Choroid plexus epithelial cell (primary cell): ENCODE measurements around the gene MEA1.

Source experiments
- DNase-seq: peaks from one replicate; pipeline ENCODE4 v3.0.0-alpha.2; 2010; ENCODE audit warnings: low read depth
- H3K4me3 ChIP-seq: 2 replicates; pipeline ENCODE4 v1.5.1; 2011; ENCODE audit warnings: low read depth, mild to moderate bottlenecking, control low read depth, low read length, moderate library complexity
- TF ChIP-seq, protein P1 (sequence below): conservative IDR thresholded peaks from 2 replicates; pipeline ENCODE4 v1.5.1; 2011; ENCODE audit warnings: low read depth, mild to moderate bottlenecking, control low read depth, inconsistent platforms, low read length, moderate library complexity

Gene MEA1

DNA sequence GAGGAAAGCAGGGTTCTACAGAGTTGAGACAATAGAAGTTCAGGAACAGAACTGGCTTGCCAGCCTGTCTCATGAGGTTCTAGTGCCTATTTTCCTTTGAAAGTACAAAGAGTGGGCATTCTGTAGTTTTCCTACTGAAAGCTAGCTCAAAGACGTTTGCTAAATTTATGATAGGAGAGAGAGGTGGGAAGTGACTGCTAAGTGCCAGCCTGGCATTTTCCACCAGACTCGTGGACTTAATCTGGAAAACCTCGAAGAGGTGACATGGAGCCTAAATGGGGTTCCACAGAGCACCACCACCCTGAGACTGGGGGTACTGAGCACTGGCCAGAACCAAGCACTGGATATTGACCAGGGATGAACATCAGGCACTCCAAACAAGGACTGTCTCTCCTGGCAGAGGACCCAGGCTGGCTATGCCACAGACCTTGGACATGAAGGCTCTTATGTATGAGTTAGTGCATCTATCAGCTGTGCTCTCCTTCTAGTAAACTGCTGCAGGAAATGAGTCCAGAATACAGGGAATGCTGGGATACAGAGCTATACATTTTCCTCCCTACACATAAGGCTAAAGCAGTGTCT is 41.9 kb downstream of the MEA1 start:
- DNase-seq, result no peak
- no peak overlapping the region for H3K4me3 ChIP-seq
- TF ChIP-seq, protein P1, sequence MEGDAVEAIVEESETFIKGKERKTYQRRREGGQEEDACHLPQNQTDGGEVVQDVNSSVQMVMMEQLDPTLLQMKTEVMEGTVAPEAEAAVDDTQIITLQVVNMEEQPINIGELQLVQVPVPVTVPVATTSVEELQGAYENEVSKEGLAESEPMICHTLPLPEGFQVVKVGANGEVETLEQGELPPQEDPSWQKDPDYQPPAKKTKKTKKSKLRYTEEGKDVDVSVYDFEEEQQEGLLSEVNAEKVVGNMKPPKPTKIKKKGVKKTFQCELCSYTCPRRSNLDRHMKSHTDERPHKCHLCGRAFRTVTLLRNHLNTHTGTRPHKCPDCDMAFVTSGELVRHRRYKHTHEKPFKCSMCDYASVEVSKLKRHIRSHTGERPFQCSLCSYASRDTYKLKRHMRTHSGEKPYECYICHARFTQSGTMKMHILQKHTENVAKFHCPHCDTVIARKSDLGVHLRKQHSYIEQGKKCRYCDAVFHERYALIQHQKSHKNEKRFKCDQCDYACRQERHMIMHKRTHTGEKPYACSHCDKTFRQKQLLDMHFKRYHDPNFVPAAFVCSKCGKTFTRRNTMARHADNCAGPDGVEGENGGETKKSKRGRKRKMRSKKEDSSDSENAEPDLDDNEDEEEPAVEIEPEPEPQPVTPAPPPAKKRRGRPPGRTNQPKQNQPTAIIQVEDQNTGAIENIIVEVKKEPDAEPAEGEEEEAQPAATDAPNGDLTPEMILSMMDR, result no peak

DNA sequence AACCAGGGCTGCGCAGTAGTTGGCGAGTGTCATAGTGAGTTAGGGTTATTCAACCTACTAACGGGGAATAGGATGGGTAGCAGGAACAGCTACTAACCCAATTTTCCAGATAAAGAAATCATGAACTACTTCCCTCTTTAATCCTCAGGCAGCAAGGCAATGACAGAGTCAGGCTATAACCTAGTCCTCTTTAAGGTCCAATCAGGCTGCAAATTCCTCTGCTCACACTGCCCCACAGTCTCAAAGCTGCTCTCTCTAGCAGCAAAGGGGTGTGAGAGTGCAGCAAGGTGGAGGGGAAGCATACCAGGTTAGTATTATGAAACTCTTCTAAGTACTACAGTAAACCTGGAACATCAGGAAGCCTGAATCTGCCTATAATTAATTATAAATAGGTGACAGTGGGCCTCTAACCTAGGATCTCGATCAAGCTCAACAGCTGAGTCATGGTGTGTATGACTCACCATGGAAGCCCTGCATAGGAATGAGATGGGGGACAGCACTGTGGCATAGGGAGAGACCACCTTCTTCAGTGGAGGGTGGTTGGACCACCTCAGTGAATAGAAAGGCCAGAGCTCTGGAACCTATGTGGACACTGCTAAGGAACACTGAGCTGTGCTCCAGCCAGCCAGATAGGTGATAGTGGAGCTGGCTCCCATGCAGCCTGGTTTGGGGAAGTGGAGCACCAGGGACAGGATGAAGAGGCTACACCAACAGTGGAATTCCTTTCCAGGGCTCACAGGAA is 42.7 kb downstream of the MEA1 start:
- no peak overlapping the region for H3K4me3 ChIP-seq
- peak; percentile 19 for DNase-seq
- TF ChIP-seq, protein P1, result no peak

DNA sequence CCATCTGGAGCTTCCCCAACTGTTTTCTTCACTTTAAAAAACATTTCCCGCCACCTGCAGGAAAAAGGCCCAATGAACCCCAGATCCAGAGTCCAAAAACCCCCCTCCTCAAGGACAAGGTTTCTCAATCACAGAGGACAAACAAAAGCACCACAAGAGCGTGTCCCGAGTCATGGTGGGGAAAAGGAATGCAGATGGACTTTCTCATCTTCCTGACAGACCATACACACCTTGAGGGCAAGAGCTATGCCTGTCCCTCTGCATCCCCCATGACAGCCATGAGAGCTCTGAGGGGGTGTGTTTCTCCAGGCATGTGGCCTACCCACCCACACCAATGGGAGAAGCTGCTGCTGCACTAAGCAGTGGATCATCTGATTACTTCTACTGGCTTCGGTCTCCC is 43.8 kb downstream of the MEA1 start:
- DNase-seq, result no peak
- no peak overlapping the region for H3K4me3 ChIP-seq
- TF ChIP-seq, protein P1, result no peak

DNA sequence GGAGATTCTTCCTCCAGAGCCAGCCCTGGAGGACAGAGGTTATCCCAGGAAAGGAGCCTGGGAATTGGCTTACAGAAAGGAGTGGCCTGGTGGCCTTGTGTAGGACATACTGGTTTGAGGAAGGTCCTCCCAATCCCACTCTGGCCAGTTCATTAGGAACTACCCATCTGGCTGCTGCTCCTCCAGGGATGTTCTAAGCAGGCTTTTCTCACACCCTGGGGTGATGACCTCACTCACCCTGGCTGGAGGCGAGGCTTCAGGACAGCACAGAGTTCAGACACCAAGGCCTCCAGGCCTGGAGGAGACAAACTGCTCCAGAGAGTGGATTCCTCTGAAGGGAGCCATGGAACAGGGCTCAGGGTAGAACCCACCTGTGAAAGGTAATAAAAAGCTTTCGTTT is 44.3 kb downstream of the MEA1 start:
- no peak for DNase-seq
- TF ChIP-seq, protein P1, result no peak
- H3K4me3 ChIP-seq, result no peak overlapping the region

DNA sequence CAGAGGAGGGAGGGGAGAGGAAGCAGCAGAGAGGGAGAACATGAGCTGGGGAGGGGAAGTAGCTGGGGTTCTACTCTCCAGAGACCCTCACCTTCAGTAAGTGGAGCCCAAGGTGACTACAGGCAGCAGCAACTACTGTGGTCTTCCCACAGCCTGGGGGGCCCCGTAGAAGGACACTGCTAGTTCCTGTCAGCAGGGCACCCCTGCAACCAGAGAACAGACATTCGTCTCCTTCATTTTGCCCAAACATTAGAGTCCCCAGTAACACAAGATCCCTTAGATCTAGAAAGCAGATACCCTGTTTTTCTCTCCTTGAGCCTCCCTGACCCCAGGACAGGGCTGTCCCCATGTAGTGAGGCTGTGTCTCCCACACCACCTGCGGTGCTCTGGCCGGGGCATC is 45.0 kb downstream of the MEA1 start:
- H3K4me3 ChIP-seq, result no peak overlapping the region
- TF ChIP-seq, protein P1, result no peak
- DNase-seq, result no peak

DNA sequence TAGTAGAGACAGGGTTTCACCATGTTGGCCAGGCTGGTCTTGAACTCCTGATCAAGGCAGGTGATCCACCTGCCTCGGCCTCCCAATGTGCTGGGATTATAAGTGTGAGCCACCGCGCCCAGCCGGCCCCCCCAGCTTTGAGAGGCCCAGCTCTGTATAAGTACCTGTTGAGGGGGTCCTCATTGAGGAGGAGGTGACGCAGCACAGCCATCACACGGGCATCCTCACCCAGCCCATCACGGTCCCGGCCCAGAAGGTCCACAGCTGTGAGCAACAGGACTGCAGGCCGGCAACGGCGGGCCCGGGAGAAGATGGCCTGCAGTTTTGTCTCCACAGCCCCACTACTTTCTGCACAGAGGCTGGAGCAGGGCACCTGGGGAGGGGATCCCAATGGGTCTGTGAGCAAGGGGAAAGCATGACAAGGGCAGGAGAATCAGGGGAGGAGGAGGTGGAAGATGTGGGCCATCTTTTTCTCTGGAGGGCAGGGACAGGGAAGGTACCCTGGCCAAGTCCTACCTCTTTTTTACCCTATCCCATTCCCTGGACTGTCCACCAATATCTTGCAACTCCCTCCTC is 45.5 kb downstream of the MEA1 start:
- H3K4me3 ChIP-seq, result no peak overlapping the region
- DNase-seq, result no peak
- TF ChIP-seq, protein P1, result no peak
